ENCODE data around the gene MAP4K2.

- TF ChIP-seq EZH2 (IDR thresholded peaks at IDR 0.05; ENCODE audit: low read depth, low read length, severe bottlenecking) (no peak), CTCF (IDR thresholded peaks at IDR 0.05; ENCODE audit: control extremely low read depth in 1 of 3, insufficient read depth in 1 of 3, low read depth in 1 of 3, low read length in 3 of 3) (no peak), GTF2F1 (IDR thresholded peaks at IDR 0.05; ENCODE audit: borderline replicate concordance, low read depth, low read length) (no peak), TAF1 (IDR thresholded peaks at IDR 0.05; ENCODE audit: low read depth, low read length) (no peak), SP1 (IDR thresholded peaks at IDR 0.05; ENCODE audit: low read depth, low read length) (no peak), POLR2A (IDR thresholded peaks at IDR 0.05; ENCODE audit: control extremely low read depth in 1 of 2, low read depth in 2 of 2, low read length in 2 of 2) (no peak), POLR2AphosphoS5 (IDR thresholded peaks at IDR 0.05; ENCODE audit: low read depth, low read length) (no peak), TEAD4 (IDR thresholded peaks at IDR 0.05; ENCODE audit: low read depth, low read length) (no peak), NRF1 (IDR thresholded peaks at IDR 0.05; ENCODE audit: low read depth, low read length) (no peak)
Measured at GRCh38 chr11:64813826-64814225, 10.8 kb upstream of the MAP4K2 start.

Data from H1 (cell line).